BJ (cell line): ENCODE measurements around the gene METTL23. TPM values are rescaled to one million over a fixed set of nuclear protein-coding genes. Genes with fewer than 3 reads are reported as not detected.

Source experiments
- CTCF ChIA-PET: fragments of 350-600 bp; formaldehyde crosslinking; extraction: SDS; loops from one replicate; lab custom pipeline; 2021; ENCODE audit warnings: antibody characterized with exemption, inconsistent platforms; lab: Yijun Ruan, JAX
- POLR2A ChIA-PET: fragments of 300-600 bp; sonication (Branson Sonifier 250); formaldehyde crosslinking; extraction: SDS; loops from one replicate; lab custom pipeline; 2021; ENCODE audit warnings: antibody characterized with exemption; lab: Charles Lee
- DNase-seq: peaks from one replicate; pipeline ENCODE4 v3.0.0-alpha.2; 2011; ENCODE audit warnings: low read depth
- H3K27me3 ChIP-seq: 2 replicates; pipeline ENCODE4 v1.6.0; 2011; ENCODE audit warnings: low read length; ENCODE audit not compliant: control insufficient read depth, insufficient read depth
- H3K36me3 ChIP-seq: 2 replicates; pipeline ENCODE4 v1.5.1; 2011; ENCODE audit warnings: low read length; ENCODE audit not compliant: control insufficient read depth, insufficient read depth
- H3K4me3 ChIP-seq: 2 replicates; pipeline ENCODE4 v1.5.1; 2011; ENCODE audit warnings: low read depth, mild to moderate bottlenecking, control low read depth, low read length
- CTCF ChIP-seq: IDR thresholded peaks from 2 replicates; pipeline ENCODE4 v1.5.1; 2011; ENCODE audit warnings: low read depth, mild to moderate bottlenecking, control low read depth, inconsistent platforms, low read length, moderate library complexity; ENCODE audit not compliant: insufficient read depth
- polyA plus RNA-seq: library from polyadenylated mRNA; depleted of rRNA; stranded (reverse); fragments of >200 nt; gene quantifications from 2 replicates; pipeline ENCODE4 v1.2.3, GENCODE V29; 2011

METTL23 gene
- polyA plus RNA-seq, 1 experiment, result 35.0 TPM

GRCh38 chr17:76700617-76701470 is 25.8 kb upstream of the METTL23 start:
- POLR2A ChIA-PET, result interaction anchor here (1.5 kb wide), 1 partner anchor 9 kb away, joined by 6 read pairs; no protein-coding TSS in a partner anchor
- Histone ChIP-seq H3K4me3 (peak overlapping the region; percentile 34), H3K27me3 (no peaks in the 10 kb centered on the region), H3K36me3 (peaks cover 2% of the 10 kb centered on the region)
- DNase-seq, result peak; percentile 70
- CTCF ChIA-PET, result interaction anchor here (1.7 kb wide), 1 partner anchor 10 kb away, joined by 6 read pairs; the partner anchor contains the start of gene MXRA7
- no peak for TF ChIP-seq CTCF

GRCh38 chr17:76701471-76701967 is 25.1 kb upstream of the METTL23 start:
- no peak for TF ChIP-seq CTCF
- H3K36me3 ChIP-seq, result peaks cover 2% of the 10 kb centered on the region
- no peaks in the 10 kb centered on the region for H3K27me3 ChIP-seq
- DNase-seq, result no peak
- H3K4me3 ChIP-seq, result no peak overlapping the region
- ChIA-PET CTCF (interaction anchor here (0.9 to 1.7 kb wide), 4 partner anchors 9 to 234 kb away, joined by 3 to 6 read pairs (median 4); partner anchors contain the start of genes AANAT and MXRA7), POLR2A (interaction anchor here (1.5 kb wide), 1 partner anchor 8 kb away, joined by 6 read pairs; no protein-coding TSS in a partner anchor)

DNA sequence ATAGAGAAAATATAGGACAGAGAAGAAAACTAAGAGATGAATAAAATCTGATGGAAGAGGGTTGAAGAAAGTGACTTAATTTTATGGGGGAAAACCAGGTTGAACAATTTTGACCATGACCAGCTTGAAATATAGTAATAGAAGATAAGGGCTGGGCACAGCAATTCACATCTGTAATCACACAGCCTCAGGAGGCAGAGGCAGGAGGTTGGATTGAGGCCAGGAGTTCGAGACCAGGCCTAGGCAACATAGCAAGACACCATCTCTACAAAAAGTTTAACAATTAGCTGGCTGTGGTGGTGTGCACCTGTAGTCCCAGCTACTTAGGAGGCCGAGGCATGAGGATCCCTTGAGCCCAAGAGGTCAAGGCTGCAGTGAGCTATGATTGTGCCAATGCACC is 24.6 kb upstream of the METTL23 start:
- no peak overlapping the region for H3K4me3 ChIP-seq
- POLR2A ChIA-PET, result interaction anchor here (1.5 kb wide), 1 partner anchor 7 kb away, joined by 6 read pairs; no protein-coding TSS in a partner anchor
- no peaks in the 10 kb centered on the region for H3K27me3 ChIP-seq
- CTCF ChIA-PET, result interaction anchor here (0.6 to 1.7 kb wide), 5 partner anchors 8 to 367 kb away, joined by 3 to 6 read pairs (median 3); partner anchors contain the start of genes AANAT and MXRA7
- no peak for TF ChIP-seq CTCF
- DNase-seq, result no peak
- peaks cover 2% of the 10 kb centered on the region; the same call in 1 of the 2 replicates for H3K36me3 ChIP-seq

DNA sequence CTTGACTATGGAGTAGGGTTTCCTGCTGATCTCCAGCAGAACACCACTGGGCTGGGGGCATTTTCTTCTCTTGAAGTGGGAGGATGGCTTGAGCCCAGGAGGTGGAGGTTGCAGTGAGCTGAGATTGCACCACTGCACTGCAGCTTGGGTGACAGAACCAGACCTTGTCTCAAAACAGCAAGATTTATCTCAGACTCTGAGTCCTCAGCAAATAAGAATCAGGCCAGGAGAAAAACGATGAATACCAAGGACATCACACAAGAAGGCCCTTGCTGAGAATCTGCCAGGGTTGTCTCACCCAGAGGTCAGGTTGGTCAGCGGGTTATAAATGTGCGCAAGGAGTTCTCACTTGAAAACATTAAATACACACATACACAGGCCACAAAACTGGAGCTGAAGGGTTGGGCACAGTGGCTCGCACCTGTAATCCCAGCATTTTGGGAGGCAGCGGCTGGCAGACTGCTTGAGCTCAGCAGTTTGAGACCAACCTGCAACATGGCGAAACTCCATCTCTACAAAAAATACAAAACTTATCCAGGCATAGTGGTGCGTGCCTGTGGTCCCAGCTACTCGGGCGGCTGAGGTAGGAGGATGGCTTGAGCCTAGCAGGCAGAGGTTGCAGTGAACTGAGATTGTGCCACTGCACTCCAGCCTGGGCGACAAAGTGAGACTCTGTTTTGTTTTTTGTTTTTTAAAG is 23.6 kb upstream of the METTL23 start:
- Histone ChIP-seq H3K27me3 (no peaks in the 10 kb centered on the region), H3K4me3 (no peak overlapping the region), H3K36me3 (peaks cover 2% of the 10 kb centered on the region; the same call in 1 of the 2 replicates)
- TF ChIP-seq CTCF, result no peak
- ChIA-PET CTCF (interaction anchor here (0.6 to 1.7 kb wide), 2 partner anchors 22 to 180 kb away, joined by 3 to 6 read pairs; no protein-coding TSS in a partner anchor), POLR2A (no interaction called here)
- no peak for DNase-seq
